OCI-LY1 (cell line): ENCODE data around the gene PIEZO1.

Experiments used
- EZH2 ChIP-seq: fragments of 200-600 bp; sonication (generic), shearing (Covaris generic); IDR thresholded peaks from 2 replicates; pipeline ENCODE4 v1.8.0; 2017; ENCODE audit warnings: borderline replicate concordance, mixed run types, mild to moderate bottlenecking, antibody characterized with exemption, low read length, moderate library complexity, mixed read lengths
- TF ChIP-seq, protein P1 (sequence below): fragments of 200-600 bp; sonication (generic), shearing (Covaris generic); IDR thresholded peaks from 2 replicates; pipeline ENCODE4 v1.5.1; 2017; ENCODE audit warnings: mild to moderate bottlenecking, antibody characterized with exemption, low read length, moderate library complexity, mixed read lengths

DNA sequence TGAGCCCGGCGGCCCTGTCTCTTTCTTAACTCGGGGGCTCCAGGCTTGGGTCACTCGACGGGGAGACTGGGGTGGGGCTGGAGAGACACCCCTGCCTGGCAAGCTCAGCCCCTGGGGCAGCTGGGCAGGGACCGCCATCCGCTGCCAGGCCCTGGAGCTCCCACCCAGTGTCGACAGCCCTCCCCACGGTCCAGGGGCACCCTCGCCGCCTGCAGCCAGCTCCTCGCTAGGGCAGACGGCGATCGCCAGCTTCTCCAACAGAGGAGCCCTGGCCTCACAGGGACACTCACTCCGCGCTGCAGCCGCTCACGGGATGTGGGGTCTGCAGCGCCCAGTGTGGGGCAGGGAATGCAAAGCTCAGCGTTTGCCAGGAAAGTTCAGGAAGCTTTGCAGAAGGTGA is 42.7 kb upstream of the PIEZO1 start:
- TF ChIP-seq, protein P1, sequence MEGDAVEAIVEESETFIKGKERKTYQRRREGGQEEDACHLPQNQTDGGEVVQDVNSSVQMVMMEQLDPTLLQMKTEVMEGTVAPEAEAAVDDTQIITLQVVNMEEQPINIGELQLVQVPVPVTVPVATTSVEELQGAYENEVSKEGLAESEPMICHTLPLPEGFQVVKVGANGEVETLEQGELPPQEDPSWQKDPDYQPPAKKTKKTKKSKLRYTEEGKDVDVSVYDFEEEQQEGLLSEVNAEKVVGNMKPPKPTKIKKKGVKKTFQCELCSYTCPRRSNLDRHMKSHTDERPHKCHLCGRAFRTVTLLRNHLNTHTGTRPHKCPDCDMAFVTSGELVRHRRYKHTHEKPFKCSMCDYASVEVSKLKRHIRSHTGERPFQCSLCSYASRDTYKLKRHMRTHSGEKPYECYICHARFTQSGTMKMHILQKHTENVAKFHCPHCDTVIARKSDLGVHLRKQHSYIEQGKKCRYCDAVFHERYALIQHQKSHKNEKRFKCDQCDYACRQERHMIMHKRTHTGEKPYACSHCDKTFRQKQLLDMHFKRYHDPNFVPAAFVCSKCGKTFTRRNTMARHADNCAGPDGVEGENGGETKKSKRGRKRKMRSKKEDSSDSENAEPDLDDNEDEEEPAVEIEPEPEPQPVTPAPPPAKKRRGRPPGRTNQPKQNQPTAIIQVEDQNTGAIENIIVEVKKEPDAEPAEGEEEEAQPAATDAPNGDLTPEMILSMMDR = no peak
- TF ChIP-seq EZH2 = no peak
